ENCODE results near the gene DOK7. TPM values are rescaled to one million over a fixed set of nuclear protein-coding genes. Genes with fewer than 3 reads are reported as not detected.

DOK7 gene
- total and polyA plus RNA-seq, 7 donors, result 0.85 to 1.9 (median 1.2) TPM; not detected in 4

- no peak for TF ChIP-seq POLR2A (IDR thresholded peaks at IDR 0.05)
- TF ChIP-seq CTCF (IDR thresholded peaks at IDR 0.05), result no peak
- no peak for TF ChIP-seq POLR2AphosphoS5 (IDR thresholded peaks at IDR 0.05)
- no peak for TF ChIP-seq EP300 (IDR thresholded peaks at IDR 0.05)
- Histone ChIP-seq H3K9me3 (no peaks in the 10 kb centered on the region), H3K27ac (no peak overlapping the region), H3K4me3 (no peak overlapping the region), H3K4me1 (peaks cover 0 to 35% (median 29%) of the 10 kb centered on the region in 4 donors), H3K27me3 (no peaks in the 10 kb centered on the region), H3K36me3 (peaks cover 0 to 27% (median 16%) of the 10 kb centered on the region in 4 donors)
- 92 to 94% methylated on average over 27 of the region's 27 CpGs for WGBS, 2 donors
- peak; percentile 63 for DNase-seq
- intact Hi-C loops (cut with DNase I), result no loop called here
Measured at GRCh38 chr4:3527914-3528876, 65.1 kb downstream of the DOK7 start.

GRCh38 chr4:3529363-3529762 lies 66.3 kb downstream of the DOK7 start:
- Histone ChIP-seq H3K27me3 (no peaks in the 10 kb centered on the region), H3K9me3 (no peaks in the 10 kb centered on the region), H3K27ac (no peak overlapping the region), H3K4me3 (no peak overlapping the region), H3K4me1 (peaks cover 0 to 35% (median 29%) of the 10 kb centered on the region in 4 donors), H3K36me3 (peaks cover 0 to 15% (median 6%) of the 10 kb centered on the region in 4 donors)
- whole genome bisulfite sequencing, 2 donors, result 85 to 90% methylated on average over 12 of the region's 12 CpGs
- no peak for TF ChIP-seq EP300 (IDR thresholded peaks at IDR 0.05)
- TF ChIP-seq CTCF (IDR thresholded peaks at IDR 0.05), result no peak
- no peak for TF ChIP-seq POLR2AphosphoS5 (IDR thresholded peaks at IDR 0.05)
- TF ChIP-seq POLR2A (IDR thresholded peaks at IDR 0.05), result no peak
- DNase-seq, result peak; percentile 67
- intact Hi-C loops (cut with DNase I), result no loop called here

GRCh38 chr4:3530051-3530450 lies 66.9 kb downstream of the DOK7 start:
- Histone ChIP-seq H3K27ac (no peak overlapping the region), H3K4me3 (peak overlapping the region in 1 of 4 donors; percentile 97), H3K27me3 (no peaks in the 10 kb centered on the region), H3K9me3 (no peaks in the 10 kb centered on the region), H3K36me3 (peaks cover 0 to 8% (median 2%) of the 10 kb centered on the region in 4 donors), H3K4me1 (peaks cover 0 to 35% (median 29%) of the 10 kb centered on the region in 4 donors)
- TF ChIP-seq POLR2AphosphoS5 (IDR thresholded peaks at IDR 0.05), result no peak
- no peak for TF ChIP-seq CTCF (IDR thresholded peaks at IDR 0.05)
- no peak for TF ChIP-seq EP300 (IDR thresholded peaks at IDR 0.05)
- DNase-seq, result peak; percentile 59
- intact Hi-C loops (cut with DNase I), result loop anchor here (10.0 kb wide), 1 partner anchor 425 kb away; no protein-coding TSS in a partner anchor
- WGBS, 2 donors, result 94% methylated on average over 16 of the region's 16 CpGs

- H3K27me3 ChIP-seq, result no peaks in the 10 kb centered on the region
- DNase-seq, result peak; percentile 65
- H3K4me1 ChIP-seq, result peaks cover 0 to 35% (median 29%) of the 10 kb centered on the region in 4 donors
- peaks cover 0 to 5% (median 2%) of the 10 kb centered on the region in 4 donors for H3K36me3 ChIP-seq
- H3K4me3 ChIP-seq, result peak overlapping the region in 3 of 4 donors; percentile 67 to 97 (median 88)
- intact Hi-C loops (cut with DNase I), result loop anchor here (10.0 kb wide), 1 partner anchor 424 kb away; no protein-coding TSS in a partner anchor
- H3K9me3 ChIP-seq, result no peaks in the 10 kb centered on the region
- WGBS, 2 donors, result 83 to 88% methylated on average over 18 of the region's 18 CpGs
- no peak overlapping the region for H3K27ac ChIP-seq
- TF ChIP-seq EP300 (IDR thresholded peaks at IDR 0.05), result no peak
- no peak for TF ChIP-seq POLR2AphosphoS5 (IDR thresholded peaks at IDR 0.05)
- TF ChIP-seq CTCF (IDR thresholded peaks at IDR 0.05), result no peak
- no peak for TF ChIP-seq POLR2A (IDR thresholded peaks at IDR 0.05)
Measured at GRCh38 chr4:3530663-3531254, 67.7 kb downstream of the DOK7 start.

Data from sigmoid colon (tissue), 7 donors.